GM12875 (cell line): ENCODE measurements around the gene PPP2R5C.

Experiments
- H3K4me3 ChIP-seq: one replicate; pipeline ENCODE4 v1.5.1; 2011; ENCODE audit warnings: low read depth, low read length, control low read depth
- CTCF ChIP-seq: IDR thresholded peaks from 2 replicates; pipeline ENCODE4 v1.5.1; 2011; ENCODE audit warnings: low read depth, mild to moderate bottlenecking, control low read depth, inconsistent platforms, low read length, moderate library complexity, borderline replicate concordance; ENCODE audit not compliant: insufficient read depth

Gene PPP2R5C

GRCh38 chr14:101975231-101975630, 213.7 kb downstream of the PPP2R5C start:
- H3K4me3 ChIP-seq = no peak overlapping the region
- no peak for TF ChIP-seq CTCF
